Neural cell (in vitro differentiated cells): ENCODE results near the gene EPB41L2.

Experiments
- CTCF ChIP-seq: fragments of 450-650 bp; IDR thresholded peaks from 2 replicates; pipeline ENCODE4 v1.5.1; 2014; ENCODE audit warnings: antibody characterized with exemption, mild to moderate bottlenecking, moderate library complexity; ENCODE audit not compliant: poor library complexity, severe bottlenecking
- EP300 ChIP-seq: fragments of 450-650 bp; conservative IDR thresholded peaks from 2 replicates; pipeline ENCODE4 v1.6.1; 2014; ENCODE audit warnings: antibody characterized with exemption, mild to moderate bottlenecking, moderate library complexity; ENCODE audit not compliant: poor library complexity, severe bottlenecking
- EZH2 ChIP-seq: fragments of 200-600, 300-800 bp; shearing (Covaris generic), sonication (generic); IDR thresholded peaks from 2 replicates; pipeline ENCODE4 v1.6.1; 2014; ENCODE audit warnings: antibody characterized with exemption, low read length, borderline replicate concordance, mild to moderate bottlenecking; ENCODE audit not compliant: insufficient read depth, poor library complexity, severe bottlenecking
- MXI1 ChIP-seq: fragments of 450-650 bp; conservative IDR thresholded peaks from 2 replicates; pipeline ENCODE4 v1.6.1; 2014; ENCODE audit warnings: antibody characterized with exemption, mild to moderate bottlenecking; ENCODE audit not compliant: poor library complexity, severe bottlenecking
- POLR2AphosphoS5 ChIP-seq: IDR thresholded peaks from 2 replicates; pipeline ENCODE4 v1.6.1; 2012
- RAD21 ChIP-seq: fragments of 450-650 bp; conservative IDR thresholded peaks from 2 replicates; pipeline ENCODE4 v1.6.1; 2014; ENCODE audit warnings: antibody characterized with exemption, mild to moderate bottlenecking, moderate library complexity
- REST ChIP-seq: IDR thresholded peaks from 2 replicates; pipeline ENCODE4 v1.6.1; 2012; ENCODE audit warnings: borderline replicate concordance
- TAF1 ChIP-seq: IDR thresholded peaks from 2 replicates; pipeline ENCODE4 v1.6.1; 2012; ENCODE audit warnings: low read depth

GRCh38 chr6:130837067-130837466 is 226.0 kb downstream of the EPB41L2 start:
- no peak for TF ChIP-seq CTCF
- TF ChIP-seq EP300: no peak
- TF ChIP-seq RAD21: no peak
- no peak for TF ChIP-seq EZH2
- TF ChIP-seq REST: no peak
- no peak for TF ChIP-seq POLR2AphosphoS5
- TF ChIP-seq MXI1: no peak
- no peak for TF ChIP-seq TAF1
